MM.1S (cell line): ENCODE data around the gene ZMIZ2.

Source experiments
- DNase-seq: peaks from one replicate; pipeline ENCODE4 v3.0.0-alpha.2; 2015
- H2AFZ ChIP-seq: fragments of 300-600 bp; sonication (generic); 2 replicates; pipeline ENCODE4 v1.6.0; 2016; ENCODE audit warnings: antibody characterized with exemption, low read length
- H3F3A ChIP-seq: fragments of 300-600 bp; sonication (generic); 2 replicates; pipeline ENCODE4 v1.6.1; 2016; ENCODE audit warnings: mild to moderate bottlenecking, antibody characterized with exemption, low read length, moderate library complexity, mixed read lengths; ENCODE audit not compliant: insufficient read depth
- H3K27ac ChIP-seq: fragments of 300-600 bp; sonication (generic); 2 replicates; pipeline ENCODE4 v1.5.1; 2016; ENCODE audit warnings: mild to moderate bottlenecking, low read length
- H3K27me3 ChIP-seq: fragments of 300-600 bp; sonication (generic); replicated peaks from 2 replicates; pipeline ENCODE4 v1.6.0; 2016; ENCODE audit warnings: low read length; ENCODE audit not compliant: insufficient read depth
- H3K36me3 ChIP-seq: fragments of 300-600 bp; sonication (generic); replicated peaks from 2 replicates; pipeline ENCODE4 v1.6.1; 2016; ENCODE audit warnings: mild to moderate bottlenecking, low read length, mixed read lengths; ENCODE audit not compliant: insufficient read depth
- H3K4me1 ChIP-seq: fragments of 300-600 bp; sonication (generic); 2 replicates; pipeline ENCODE4 v1.6.1; 2016; ENCODE audit warnings: low read length, mixed read lengths
- H3K4me2 ChIP-seq: fragments of 300-600 bp; sonication (generic); 2 replicates; pipeline ENCODE4 v1.6.0; 2016; ENCODE audit warnings: low read depth, low read length
- H3K4me3 ChIP-seq: fragments of 300-600 bp; sonication (generic); 2 replicates; pipeline ENCODE4 v1.5.1; 2016; ENCODE audit warnings: low read length, mixed read lengths
- H3K79me2 ChIP-seq: fragments of 300-600 bp; sonication (generic); 2 replicates; pipeline ENCODE4 v1.6.1; 2016; ENCODE audit warnings: mixed run types, low read length, mixed read lengths
- H3K9ac ChIP-seq: fragments of 300-600 bp; sonication (generic); 2 replicates; pipeline ENCODE4 v1.6.1; 2016; ENCODE audit warnings: low read length, mixed read lengths
- H3K9me2 ChIP-seq: fragments of 300-600 bp; sonication (generic); replicated peaks from 2 replicates; pipeline ENCODE4 v1.6.1; 2016; ENCODE audit warnings: mild to moderate bottlenecking, low read length, mixed read lengths; ENCODE audit not compliant: insufficient read depth
- H3K9me3 ChIP-seq: fragments of 300-600 bp; sonication (generic); replicated peaks from 2 replicates; pipeline ENCODE4 v1.6.1; 2016; ENCODE audit warnings: mild to moderate bottlenecking, low read length, mixed read lengths; ENCODE audit not compliant: insufficient read depth
- H4K20me1 ChIP-seq: fragments of 300-600 bp; sonication (generic); 2 replicates; pipeline ENCODE4 v1.6.1; 2016; ENCODE audit warnings: mild to moderate bottlenecking, low read length, moderate library complexity, mixed read lengths; ENCODE audit not compliant: insufficient read depth
- CTCF ChIP-seq: fragments of 300-600 bp; sonication (generic); IDR thresholded peaks from 2 replicates; pipeline ENCODE4 v1.5.1; 2016; ENCODE audit warnings: antibody characterized with exemption, low read length, mixed read lengths
- EZH2 ChIP-seq: fragments of 300-600 bp; sonication (generic); optimal IDR thresholded peaks from 2 replicates; pipeline ENCODE3; 2017; ENCODE audit warnings: low read depth, mild to moderate bottlenecking, antibody characterized with exemption, low read length, mixed read lengths
- EZH2phosphoT487 ChIP-seq: fragments of 300-600 bp; sonication (generic); IDR thresholded peaks from 2 replicates; pipeline ENCODE4 v1.6.1; 2018; ENCODE audit warnings: antibody characterized with exemption, low read length

The ZMIZ2 gene

GRCh38 chr7:44769776-44770294, 21.2 kb downstream of the ZMIZ2 start:
- peaks cover 4% of the 10 kb centered on the region for H3K36me3 ChIP-seq
- H3K9ac ChIP-seq: no peak overlapping the region
- peaks cover 35% of the 10 kb centered on the region for H3K4me1 ChIP-seq
- H3K27ac ChIP-seq: peak overlapping the region; percentile 29; the same call in 1 of the 2 replicates
- H4K20me1 ChIP-seq: 0 out of 2 replicates have a peak, but pooled peaks cover 3% of the 10 kb centered on the region
- no peak overlapping the region for H3K4me3 ChIP-seq
- no peak overlapping the region for H2AFZ ChIP-seq
- H3K9me2 ChIP-seq: no peaks in the 10 kb centered on the region
- H3K79me2 ChIP-seq: no peaks in the 10 kb centered on the region
- TF ChIP-seq CTCF: no peak
- TF ChIP-seq EZH2: no peak
- no peak for TF ChIP-seq EZH2phosphoT487
- peak; percentile 86 for DNase-seq
- peaks cover 26% of the 10 kb centered on the region for H3F3A ChIP-seq
- no peaks in the 10 kb centered on the region for H3K27me3 ChIP-seq
- peak overlapping the region; percentile 30 for H3K4me2 ChIP-seq
- no peaks in the 10 kb centered on the region for H3K9me3 ChIP-seq

GRCh38 chr7:44771358-44771757, 22.7 kb downstream of the ZMIZ2 start:
- 0 out of 2 replicates have a peak, but pooled peaks cover 3% of the 10 kb centered on the region for H4K20me1 ChIP-seq
- no peak overlapping the region for H2AFZ ChIP-seq
- no peaks in the 10 kb centered on the region for H3K9me3 ChIP-seq
- no peaks in the 10 kb centered on the region for H3K9me2 ChIP-seq
- peaks cover 26% of the 10 kb centered on the region for H3F3A ChIP-seq
- no peak for DNase-seq
- H3K36me3 ChIP-seq: peaks cover 3% of the 10 kb centered on the region; the same call in 1 of the 2 replicates
- no peak for TF ChIP-seq EZH2
- no peak for TF ChIP-seq EZH2phosphoT487
- no peak for TF ChIP-seq CTCF
- peaks cover 35% of the 10 kb centered on the region for H3K4me1 ChIP-seq
- H3K4me2 ChIP-seq: no peak overlapping the region
- H3K9ac ChIP-seq: no peak overlapping the region
- no peak overlapping the region for H3K4me3 ChIP-seq
- no peak overlapping the region for H3K27ac ChIP-seq
- H3K27me3 ChIP-seq: no peaks in the 10 kb centered on the region
- no peaks in the 10 kb centered on the region for H3K79me2 ChIP-seq

- Histone ChIP-seq H3K36me3 (no peaks in the 10 kb centered on the region), H2AFZ (no peak overlapping the region), H3K9ac (no peak overlapping the region), H3K4me2 (no peak overlapping the region), H3K4me1 (peaks cover 29% of the 10 kb centered on the region), H4K20me1 (0 out of 2 replicates have a peak, but pooled peaks cover 3% of the 10 kb centered on the region), H3F3A (peaks cover 26% of the 10 kb centered on the region), H3K4me3 (no peak overlapping the region), H3K9me2 (no peaks in the 10 kb centered on the region), H3K27me3 (no peaks in the 10 kb centered on the region), H3K9me3 (no peaks in the 10 kb centered on the region), H3K27ac (no peak overlapping the region), H3K79me2 (no peaks in the 10 kb centered on the region)
- no peak for DNase-seq
- TF ChIP-seq CTCF (no peak), EZH2 (no peak), EZH2phosphoT487 (no peak)
These were observed 23.8 kb downstream of the ZMIZ2 start for GRCh38 chr7:44772440-44772839.
